ENCODE results near the gene ANKRD52. TPM values are rescaled to one million over a fixed set of nuclear protein-coding genes. Genes with fewer than 3 reads are reported as not detected.

The ANKRD52 gene
- polyA plus RNA-seq, 1 experiment, result 26.8 TPM

- CTCF ChIA-PET, result interaction anchor here (0.6 to 1.8 kb wide), 5 partner anchors 9 to 74 kb away, joined by 3 to 7 read pairs (median 5); partner anchors contain the start of genes ANKRD52 and COQ10A
These were observed 23.3 kb downstream of the ANKRD52 start for GRCh38 chr12:56234746-56235436.

GRCh38 chr12:56231184-56231582, 27.0 kb downstream of the ANKRD52 start:
- DNase-seq (ENCODE audit: low read depth), result no peak
- TF ChIP-seq CTCF (IDR thresholded peaks at IDR 0.05; ENCODE audit: insufficient read depth, low read depth, low read length), result no peak
- Histone ChIP-seq H3K4me3 (ENCODE audit: low read depth, low read length) (no peak overlapping the region), H3K27me3 (ENCODE audit: control insufficient read depth, insufficient read depth, low read length) (no peaks in the 10 kb centered on the region), H3K36me3 (ENCODE audit: control insufficient read depth, insufficient read depth, low read length) (peaks cover 4% of the 10 kb centered on the region)
- ChIA-PET POLR2A (no interaction called here), CTCF (interaction anchor here (1.4 to 2.7 kb wide), 3 partner anchors 27 to 42 kb away, joined by 3 to 9 read pairs (median 5); partner anchors contain the start of genes ANKRD52 and SMARCC2)

More at GRCh38 chr12:56234746-56235436, 23.3 kb downstream of the ANKRD52 start:
- Histone ChIP-seq H3K4me3 (ENCODE audit: low read depth, low read length) (no peak overlapping the region), H3K36me3 (ENCODE audit: control insufficient read depth, insufficient read depth, low read length) (peaks cover 11% of the 10 kb centered on the region), H3K27me3 (ENCODE audit: control insufficient read depth, insufficient read depth, low read length) (no peaks in the 10 kb centered on the region)
- DNase-seq (ENCODE audit: low read depth), result no peak
- TF ChIP-seq CTCF (IDR thresholded peaks at IDR 0.05; ENCODE audit: insufficient read depth, low read depth, low read length), result no peak
- POLR2A ChIA-PET, result no interaction called here

- Histone ChIP-seq H3K27me3 (ENCODE audit: control insufficient read depth, insufficient read depth, low read length) (no peaks in the 10 kb centered on the region), H3K4me3 (ENCODE audit: low read depth, low read length) (no peak overlapping the region), H3K36me3 (ENCODE audit: control insufficient read depth, insufficient read depth, low read length) (peaks cover 4% of the 10 kb centered on the region)
- no peak for DNase-seq (ENCODE audit: low read depth)
- ChIA-PET POLR2A (no interaction called here), CTCF (interaction anchor here (1.4 to 2.7 kb wide), 3 partner anchors 27 to 41 kb away, joined by 3 to 9 read pairs (median 5); partner anchors contain the start of genes ANKRD52 and SMARCC2)
- TF ChIP-seq CTCF (IDR thresholded peaks at IDR 0.05; ENCODE audit: insufficient read depth, low read depth, low read length), result no peak
These were observed 27.6 kb downstream of the ANKRD52 start for GRCh38 chr12:56230432-56231183.

- Histone ChIP-seq H3K4me3 (ENCODE audit: low read depth, low read length) (no peak within 1 kb of the TSS), H3K36me3 (ENCODE audit: control insufficient read depth, insufficient read depth, low read length) (peaks cover 4% of the 10 kb centered on the region), H3K27me3 (ENCODE audit: control insufficient read depth, insufficient read depth, low read length) (no peaks in the 10 kb centered on the region)
- POLR2A ChIA-PET, result no interaction called here
- CTCF ChIA-PET, result interaction anchor here (1.4 to 2.7 kb wide), 2 partner anchors 38 to 41 kb away, joined by 3 to 9 read pairs; partner anchors contain the start of gene SMARCC2
- no peak for DNase-seq (ENCODE audit: low read depth)
- TF ChIP-seq CTCF (IDR thresholded peaks at IDR 0.05; ENCODE audit: insufficient read depth, low read depth, low read length), result no peak
These were observed 28.2 kb downstream of the ANKRD52 start, which contains the start of gene SLC39A5 for GRCh38 chr12:56229916-56230431. TSS of gene SLC39A5 (plus strand) at chr12:56230051. CDS start at chr12:56231275, 1,224 bp downstream.

- no peak for DNase-seq (ENCODE audit: low read depth)
- TF ChIP-seq CTCF (IDR thresholded peaks at IDR 0.05; ENCODE audit: insufficient read depth, low read depth, low read length), result no peak
- Histone ChIP-seq H3K27me3 (ENCODE audit: control insufficient read depth, insufficient read depth, low read length) (no peaks in the 10 kb centered on the region), H3K36me3 (ENCODE audit: control insufficient read depth, insufficient read depth, low read length) (peaks cover 4% of the 10 kb centered on the region), H3K4me3 (ENCODE audit: low read depth, low read length) (no peak overlapping the region)
- POLR2A ChIA-PET, result no interaction called here
- CTCF ChIA-PET, result no interaction called here
These were observed 29.1 kb downstream of the ANKRD52 start for GRCh38 chr12:56229082-56229481.

Data from BJ (cell line).